Left renal cortex interstitium (tissue), 4 donors: Measurements from ENCODE around the gene TNNT1. TPM values are rescaled to one million over a fixed set of nuclear protein-coding genes. Genes with fewer than 3 reads are reported as not detected.
A peak's percentile ranks its signal among the peaks of the same experiment; 100 is the strongest.

Experiments used
- DNase-seq, 4 donors: peaks; one replicate each; pipeline ENCODE4 v3.0.0-alpha.2; 2013; ENCODE audit warnings: low read depth in 4 of 4, low spot score in 2 of 4, missing footprints in 1 of 4
- polyA plus RNA-seq, 4 donors: library from polyadenylated mRNA; unstranded; fragments of 120-200 nt; gene quantifications; one replicate each; pipeline ENCODE4 v1.2.1, GENCODE V29; 2013; ENCODE audit not compliant: insufficient read length in 4 of 4

The TNNT1 gene
- polyA plus RNA-seq, 4 donors, result 2.7 to 7.7 (median 4.1) TPM

GRCh38 chr19:55146078-55146704, 2.8 kb downstream of the TNNT1 start:
- no peak for DNase-seq

- no peak for DNase-seq
Measured at GRCh38 chr19:55145232-55145631, 3.8 kb downstream of the TNNT1 start.

GRCh38 chr19:55141696-55142095, 7.3 kb downstream of the TNNT1 start:
- no peak for DNase-seq

- no peak for DNase-seq
Measured at GRCh38 chr19:55137915-55138314, 11.1 kb downstream of the TNNT1 start.

- no peak for DNase-seq
Measured at GRCh38 chr19:55136399-55137102, 12.5 kb downstream of the TNNT1 start.

- no peak for DNase-seq
Measured at GRCh38 chr19:55134736-55135135, 14.3 kb downstream of the TNNT1 start.

- no peak for DNase-seq
Measured at GRCh38 chr19:55133639-55134444, 15.2 kb downstream of the TNNT1 start.

- no peak for DNase-seq
Measured at GRCh38 chr19:55132453-55133129, 16.4 kb downstream of the TNNT1 start.

- DNase-seq, result no peak
Measured at GRCh38 chr19:55131421-55131820, 17.6 kb downstream of the TNNT1 start.

- DNase-seq, result no peak
Measured at GRCh38 chr19:55119053-55119452, 30.0 kb downstream of the TNNT1 start.

- DNase-seq, result no peak
Measured at GRCh38 chr19:55118401-55118991, 30.5 kb downstream of the TNNT1 start.

GRCh38 chr19:55117663-55118391, 31.2 kb downstream of the TNNT1 start:
- peak; percentile 85 to 98 (median 95) for DNase-seq

GRCh38 chr19:55116859-55117662, 31.9 kb downstream of the TNNT1 start, which contains the start of gene PPP1R12C:
Gene PPP1R12C, minus strand, starts transcription at chr19:55117637. Its CDS starts 94 bp downstream, at chr19:55117543.
- DNase-seq, result no peak

- no peak for DNase-seq
Measured at GRCh38 chr19:55116232-55116858, 32.7 kb downstream of the TNNT1 start.

- DNase-seq, result no peak
Measured at GRCh38 chr19:55115446-55116065, 33.5 kb downstream of the TNNT1 start.

- no peak for DNase-seq
Measured at GRCh38 chr19:55114566-55115145, 34.4 kb downstream of the TNNT1 start.

- DNase-seq, result peak in 3 of 4 donors; percentile 62 to 83 (median 71)
Measured at GRCh38 chr19:55113570-55114039, 35.4 kb downstream of the TNNT1 start.
